Fibroblast of lung (primary cell): ENCODE results near the gene ATP5MG. TPM values are rescaled to one million over a fixed set of nuclear protein-coding genes. Genes with fewer than 3 reads are reported as not detected.
A peak's percentile ranks its signal among the peaks of the same experiment; 100 is the strongest.

ENCODE experiments used
- DNase-seq, 2 donors: peaks; one replicate each; pipeline versions ENCODE4 v3.0.0 to v3.0.0-alpha.2; 2010; ENCODE audit warnings: low read depth in 2 of 2
- H2AFZ ChIP-seq: 2 replicates; pipeline ENCODE4 v1.5.1; 2012; ENCODE audit warnings: low read length, control low read depth, inconsistent platforms
- H3K27ac ChIP-seq: 2 replicates; pipeline ENCODE4 v1.5.1; 2011; ENCODE audit warnings: low read length, control low read depth; ENCODE audit not compliant: insufficient read depth
- H3K27me3 ChIP-seq: 2 replicates; pipeline ENCODE4 v1.5.1; 2011; ENCODE audit warnings: mild to moderate bottlenecking, low read length; ENCODE audit not compliant: control insufficient read depth, insufficient read depth
- H3K36me3 ChIP-seq: 2 replicates; pipeline ENCODE4 v1.5.1; 2011; ENCODE audit warnings: low read length; ENCODE audit not compliant: control insufficient read depth, insufficient read depth
- H3K4me1 ChIP-seq: 2 replicates; pipeline ENCODE4 v1.5.1; 2011; ENCODE audit warnings: low read length; ENCODE audit not compliant: control insufficient read depth, insufficient read depth; ENCODE audit errors: extremely low read depth
- H3K4me2 ChIP-seq: 2 replicates; pipeline ENCODE4 v1.5.1; 2011; ENCODE audit warnings: low read length, control low read depth; ENCODE audit not compliant: insufficient read depth; ENCODE audit errors: extremely low read depth
- H3K4me3 ChIP-seq, 4 experiments: fragments of 200-600 bp in 1 of 4; sonication (generic) in 1 of 4; replicated peaks in 1 of 4; 2 replicates each; pipeline ENCODE4 v1.5.1; 2011 to 2016; ENCODE audit warnings: low read length in 4 of 4, low read depth in 3 of 4, mild to moderate bottlenecking in 3 of 4, control low read depth in 2 of 4, inconsistent platforms in 1 of 4, mixed read lengths in 1 of 4; ENCODE audit not compliant: insufficient read depth in 1 of 4; ENCODE audit errors: control extremely low read depth in 1 of 4
- H3K79me2 ChIP-seq: 2 replicates; pipeline ENCODE4 v1.5.1; 2012; ENCODE audit warnings: mild to moderate bottlenecking, low read length, inconsistent platforms; ENCODE audit not compliant: control insufficient read depth, insufficient read depth
- H3K9ac ChIP-seq: 2 replicates; pipeline ENCODE4 v1.5.1; 2011; ENCODE audit warnings: mild to moderate bottlenecking, low read length, control low read depth; ENCODE audit not compliant: insufficient read depth
- H3K9me3 ChIP-seq: 2 replicates; pipeline ENCODE4 v1.5.1; 2012; ENCODE audit warnings: low read depth, low read length; ENCODE audit not compliant: control insufficient read depth, insufficient read depth
- H4K20me1 ChIP-seq: 2 replicates; pipeline ENCODE4 v1.5.1; 2011; ENCODE audit warnings: low read length; ENCODE audit not compliant: control insufficient read depth, insufficient read depth; ENCODE audit errors: extremely low read depth
- CTCF ChIP-seq, 2 donors: IDR thresholded peaks in 1 of 2; conservative IDR thresholded peaks in 1 of 2; 1 replicate in 1 of 2; 2 replicates in 1 of 2; pipeline ENCODE4 v1.5.1; 2011 to 2012; ENCODE audit warnings: low read length in 2 of 2, control low read depth in 1 of 2, inconsistent platforms in 1 of 2, low read depth in 1 of 2, mild to moderate bottlenecking in 1 of 2
- EZH2 ChIP-seq: IDR thresholded peaks from 2 replicates; pipeline ENCODE4 v1.5.1; 2012; ENCODE audit warnings: low read length, control low read depth, mild to moderate bottlenecking; ENCODE audit errors: missing control alignments
- polyA plus RNA-seq, 2 donors: library from polyadenylated mRNA; depleted of rRNA in 1 of 2; stranded (reverse) in 1 of 2; unstranded in 1 of 2; fragments of >200 nt; gene quantifications; 2 replicates each; pipeline ENCODE4 v1.2.1, GENCODE V29; 2011 to 2012; ENCODE audit warnings: missing spikeins in 1 of 2
- total RNA-seq: library from RNA; depleted of rRNA; stranded (reverse); fragments of >200 nt; gene quantifications from 2 replicates; pipeline ENCODE4 v1.2.1, GENCODE V29; 2014

ATP5MG gene
- total and polyA plus RNA-seq, 2 donors (not counting 1 experiment from before 2014, with no cell fraction given) = 75.6 to 217 TPM

- H2AFZ ChIP-seq = no peak overlapping the region
- TF ChIP-seq CTCF (conservative IDR thresholded peaks at IDR 0.05 in 1 of 2, IDR thresholded peaks at IDR 0.05 in 1 of 2; ENCODE audit: low read depth in 1 of 2, low read length in 2 of 2) = no peak
- TF ChIP-seq EZH2 = no peak
- peak; percentile 23 to 46 for DNase-seq
Observed at GRCh38 chr11:118437208-118438125, 36.1 kb downstream of the ATP5MG start.

GRCh38 chr11:118438314-118438931, 37.0 kb downstream of the ATP5MG start:
- H3K4me1 ChIP-seq = peaks cover 15% of the 10 kb centered on the region
- H3K9me3 ChIP-seq = no peaks in the 10 kb centered on the region
- peaks cover 69% of the 10 kb centered on the region for H3K79me2 ChIP-seq
- H2AFZ ChIP-seq = no peak overlapping the region
- H3K27me3 ChIP-seq = no peaks in the 10 kb centered on the region
- peak overlapping the region; percentile 69 to 91 (median 80) for H3K4me3 ChIP-seq
- H3K27ac ChIP-seq = peak overlapping the region; percentile 79
- no peaks in the 10 kb centered on the region for H3K36me3 ChIP-seq
- H3K9ac ChIP-seq = peak overlapping the region; percentile 25
- no peak for TF ChIP-seq EZH2
- TF ChIP-seq CTCF (conservative IDR thresholded peaks at IDR 0.05 in 1 of 2, IDR thresholded peaks at IDR 0.05 in 1 of 2; ENCODE audit: low read depth in 1 of 2, low read length in 2 of 2) = peak in 1 of 2 donors; percentile 10
- DNase-seq = peak; percentile 81 to 87
- peaks cover 7% of the 10 kb centered on the region for H4K20me1 ChIP-seq
- peak overlapping the region; percentile 100 for H3K4me2 ChIP-seq

More at GRCh38 chr11:118437208-118438125, 36.1 kb downstream of the ATP5MG start:
- peaks cover 15% of the 10 kb centered on the region for H3K4me1 ChIP-seq
- no peaks in the 10 kb centered on the region for H3K36me3 ChIP-seq
- H3K79me2 ChIP-seq = peaks cover 60% of the 10 kb centered on the region
- H3K9ac ChIP-seq = peak overlapping the region; percentile 87
- H3K4me3 ChIP-seq = peak overlapping the region; percentile 69 to 91 (median 80)
- no peaks in the 10 kb centered on the region for H3K9me3 ChIP-seq
- H3K27me3 ChIP-seq = no peaks in the 10 kb centered on the region
- H3K27ac ChIP-seq = peak overlapping the region; percentile 79
- H4K20me1 ChIP-seq = peaks cover 7% of the 10 kb centered on the region
- peak overlapping the region; percentile 100 for H3K4me2 ChIP-seq

GRCh38 chr11:118439646-118440045, 38.2 kb downstream of the ATP5MG start:
- no peaks in the 10 kb centered on the region for H3K9me3 ChIP-seq
- peaks cover 81% of the 10 kb centered on the region for H3K79me2 ChIP-seq
- peaks cover 10% of the 10 kb centered on the region for H3K4me1 ChIP-seq
- DNase-seq = no peak
- no peaks in the 10 kb centered on the region for H3K36me3 ChIP-seq
- no peak overlapping the region for H2AFZ ChIP-seq
- peaks cover 9% of the 10 kb centered on the region for H4K20me1 ChIP-seq
- H3K27me3 ChIP-seq = no peaks in the 10 kb centered on the region
- no peak overlapping the region for H3K4me2 ChIP-seq
- no peak overlapping the region for H3K27ac ChIP-seq
- H3K9ac ChIP-seq = no peak overlapping the region
- TF ChIP-seq EZH2 (no peak), CTCF (conservative IDR thresholded peaks at IDR 0.05 in 1 of 2, IDR thresholded peaks at IDR 0.05 in 1 of 2; ENCODE audit: low read depth in 1 of 2, low read length in 2 of 2) (no peak)
- no peak overlapping the region for H3K4me3 ChIP-seq
